Ishikawa (cell line): Measurements from ENCODE around the gene SNX27.

Experiments
- CEBPB ChIP-seq: IDR thresholded peaks from 2 replicates; pipeline ENCODE4 v1.6.1; 2012
- CREB1 ChIP-seq: IDR thresholded peaks from 2 replicates; pipeline ENCODE4 v1.6.1; 2012; ENCODE audit warnings: low read depth
- EGR1 ChIP-seq: IDR thresholded peaks from 2 replicates; pipeline ENCODE4 v1.6.1; 2012
- EP300 ChIP-seq: IDR thresholded peaks from 2 replicates; pipeline ENCODE4 v1.6.1; 2012; ENCODE audit warnings: borderline replicate concordance
- FOXM1 ChIP-seq: IDR thresholded peaks from 2 replicates; pipeline ENCODE4 v1.6.1; 2012; ENCODE audit warnings: low read depth, borderline replicate concordance
- NFIC ChIP-seq: IDR thresholded peaks from 2 replicates; pipeline ENCODE4 v1.6.1; 2012
- RAD21 ChIP-seq: IDR thresholded peaks from 2 replicates; pipeline ENCODE4 v1.6.1; 2012; ENCODE audit warnings: low read depth
- TAF1 ChIP-seq: IDR thresholded peaks from 2 replicates; pipeline ENCODE4 v1.6.1; 2012; ENCODE audit warnings: low read depth, mild to moderate bottlenecking
- TCF12 ChIP-seq: IDR thresholded peaks from 2 replicates; pipeline ENCODE4 v1.6.1; 2012; ENCODE audit warnings: low read depth
- TEAD4 ChIP-seq: IDR thresholded peaks from 2 replicates; pipeline ENCODE4 v1.6.1; 2012
- USF1 ChIP-seq: IDR thresholded peaks from 2 replicates; pipeline ENCODE4 v1.6.1; 2012
- YY1 ChIP-seq: IDR thresholded peaks from 2 replicates; pipeline ENCODE4 v1.6.1; 2012; ENCODE audit warnings: low read depth
- ZBTB7A ChIP-seq: IDR thresholded peaks from 2 replicates; pipeline ENCODE4 v1.6.1; 2012; ENCODE audit warnings: low read depth
- TF ChIP-seq, protein P1 (sequence below): IDR thresholded peaks from 2 replicates; pipeline ENCODE4 v1.6.1; 2012; ENCODE audit warnings: low read depth, mild to moderate bottlenecking
- TF ChIP-seq, protein P2 (sequence below): IDR thresholded peaks from 2 replicates; pipeline ENCODE4 v1.6.1; 2012

The SNX27 gene

GRCh38 chr1:151720125-151720524 is 108.3 kb downstream of the SNX27 start:
- TF ChIP-seq YY1, result no peak

- no peak for TF ChIP-seq USF1
- no peak for TF ChIP-seq EGR1
- TF ChIP-seq CREB1, result no peak
- no peak for TF ChIP-seq YY1
- no peak for TF ChIP-seq TCF12
- TF ChIP-seq TEAD4, result no peak
- no peak for TF ChIP-seq RAD21
- no peak for TF ChIP-seq EP300
Observed at GRCh38 chr1:151720554-151720953, 108.7 kb downstream of the SNX27 start.

GRCh38 chr1:151720974-151721787 is 109.3 kb downstream of the SNX27 start, which contains the start of gene RIIAD1:
Gene RIIAD1 (plus strand): TSS chr1:151721522. CDS start chr1:151721537, 15 bp downstream.
- TF ChIP-seq EP300 (no peak), USF1 (no peak), TAF1 (no peak), EGR1 (no peak), NFIC (no peak), FOXM1 (no peak), CREB1 (no peak), ZBTB7A (no peak), TCF12 (no peak), RAD21 (no peak), YY1 (no peak), TEAD4 (no peak), CEBPB (no peak)

- TF ChIP-seq FOXM1 (no peak), EGR1 (no peak), TEAD4 (no peak), RAD21 (no peak), ZBTB7A (no peak), YY1 (no peak), NFIC (no peak), EP300 (no peak), TCF12 (no peak)
- TF ChIP-seq, protein P1, sequence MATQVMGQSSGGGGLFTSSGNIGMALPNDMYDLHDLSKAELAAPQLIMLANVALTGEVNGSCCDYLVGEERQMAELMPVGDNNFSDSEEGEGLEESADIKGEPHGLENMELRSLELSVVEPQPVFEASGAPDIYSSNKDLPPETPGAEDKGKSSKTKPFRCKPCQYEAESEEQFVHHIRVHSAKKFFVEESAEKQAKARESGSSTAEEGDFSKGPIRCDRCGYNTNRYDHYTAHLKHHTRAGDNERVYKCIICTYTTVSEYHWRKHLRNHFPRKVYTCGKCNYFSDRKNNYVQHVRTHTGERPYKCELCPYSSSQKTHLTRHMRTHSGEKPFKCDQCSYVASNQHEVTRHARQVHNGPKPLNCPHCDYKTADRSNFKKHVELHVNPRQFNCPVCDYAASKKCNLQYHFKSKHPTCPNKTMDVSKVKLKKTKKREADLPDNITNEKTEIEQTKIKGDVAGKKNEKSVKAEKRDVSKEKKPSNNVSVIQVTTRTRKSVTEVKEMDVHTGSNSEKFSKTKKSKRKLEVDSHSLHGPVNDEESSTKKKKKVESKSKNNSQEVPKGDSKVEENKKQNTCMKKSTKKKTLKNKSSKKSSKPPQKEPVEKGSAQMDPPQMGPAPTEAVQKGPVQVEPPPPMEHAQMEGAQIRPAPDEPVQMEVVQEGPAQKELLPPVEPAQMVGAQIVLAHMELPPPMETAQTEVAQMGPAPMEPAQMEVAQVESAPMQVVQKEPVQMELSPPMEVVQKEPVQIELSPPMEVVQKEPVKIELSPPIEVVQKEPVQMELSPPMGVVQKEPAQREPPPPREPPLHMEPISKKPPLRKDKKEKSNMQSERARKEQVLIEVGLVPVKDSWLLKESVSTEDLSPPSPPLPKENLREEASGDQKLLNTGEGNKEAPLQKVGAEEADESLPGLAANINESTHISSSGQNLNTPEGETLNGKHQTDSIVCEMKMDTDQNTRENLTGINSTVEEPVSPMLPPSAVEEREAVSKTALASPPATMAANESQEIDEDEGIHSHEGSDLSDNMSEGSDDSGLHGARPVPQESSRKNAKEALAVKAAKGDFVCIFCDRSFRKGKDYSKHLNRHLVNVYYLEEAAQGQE, result no peak
- TF ChIP-seq, protein P2, sequence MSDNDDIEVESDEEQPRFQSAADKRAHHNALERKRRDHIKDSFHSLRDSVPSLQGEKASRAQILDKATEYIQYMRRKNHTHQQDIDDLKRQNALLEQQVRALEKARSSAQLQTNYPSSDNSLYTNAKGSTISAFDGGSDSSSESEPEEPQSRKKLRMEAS, result no peak
Observed at GRCh38 chr1:151721788-151722510, 110.1 kb downstream of the SNX27 start.

DNA sequence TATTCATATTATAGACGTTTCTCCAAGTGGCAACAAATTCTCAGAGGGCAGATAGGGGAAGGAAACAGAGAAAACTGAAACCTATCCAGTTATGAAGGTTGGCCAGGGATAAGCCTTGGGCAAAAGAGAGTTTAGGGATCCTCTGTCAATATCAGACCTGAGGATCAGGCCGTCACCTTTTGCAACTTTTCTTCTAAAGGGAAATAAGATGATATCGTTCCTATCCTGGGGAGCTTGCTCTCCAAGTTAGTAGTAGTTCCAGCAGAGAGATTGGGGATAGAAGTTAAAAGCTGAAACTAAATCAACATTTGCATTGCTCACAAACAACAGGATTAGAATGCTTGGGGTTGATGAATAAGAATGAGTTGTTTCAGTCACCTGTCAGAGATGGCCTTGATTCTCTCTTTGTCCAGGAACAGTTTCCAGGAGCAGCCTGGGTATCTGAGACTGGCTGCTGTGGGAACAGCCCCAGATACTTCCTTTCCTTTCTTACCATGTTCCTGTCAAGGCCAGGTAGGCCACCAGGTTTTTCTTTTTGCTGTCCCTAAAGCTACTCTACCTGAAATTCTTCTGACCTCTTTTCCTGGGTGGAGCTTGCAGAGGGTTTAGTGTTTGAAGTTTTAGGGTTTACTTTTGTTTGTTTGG is 112.0 kb downstream of the SNX27 start:
- no peak for TF ChIP-seq USF1

DNA sequence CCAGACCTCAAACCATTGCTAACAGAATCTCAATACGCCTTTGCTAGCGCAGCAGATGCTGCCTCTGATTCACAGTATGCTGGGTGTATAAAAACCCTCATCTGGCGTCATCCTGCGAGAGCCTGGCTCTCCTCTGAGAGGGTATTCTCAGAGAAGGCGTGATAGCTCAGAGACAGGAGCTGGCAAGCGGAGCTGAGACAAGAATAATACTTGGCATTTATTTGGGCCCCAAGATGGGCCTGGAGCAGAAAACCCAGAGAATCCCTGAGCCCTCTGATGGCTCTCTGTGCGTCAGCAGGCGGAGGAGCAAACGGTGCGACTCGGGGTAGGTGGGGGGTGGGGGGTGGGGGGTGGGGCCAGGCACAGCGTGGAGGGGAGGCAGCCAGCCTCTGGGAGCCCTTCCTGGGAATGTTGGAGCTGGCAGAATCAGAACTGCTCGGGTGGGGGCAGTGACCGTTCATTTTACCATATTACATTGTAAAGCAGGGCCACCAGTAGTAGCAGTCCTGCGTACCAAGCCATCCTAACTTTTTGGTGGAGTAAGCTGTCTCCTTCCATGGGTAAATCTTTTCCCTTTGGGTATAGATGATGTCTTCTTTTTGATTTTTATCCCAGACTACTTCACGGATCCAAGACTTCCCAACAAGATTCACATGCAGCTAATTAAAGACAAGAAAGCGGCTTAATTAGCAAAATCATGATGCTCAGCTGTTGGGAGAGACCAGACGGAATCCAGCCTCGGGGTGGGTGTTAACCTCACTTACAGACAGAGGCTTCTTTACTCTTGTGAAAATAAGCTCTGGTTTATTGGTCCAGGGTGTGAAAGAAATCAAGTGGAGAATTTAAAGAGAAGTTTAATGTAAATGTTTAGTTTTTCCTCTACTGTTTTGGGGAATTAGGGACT is 116.6 kb downstream of the SNX27 start:
- no peak for TF ChIP-seq TEAD4
- no peak for TF ChIP-seq YY1
- TF ChIP-seq ZBTB7A, result no peak
- TF ChIP-seq TCF12, result no peak
- no peak for TF ChIP-seq FOXM1
- TF ChIP-seq CEBPB, result no peak
- no peak for TF ChIP-seq RAD21
